MM.1S (cell line): ENCODE results near the gene CKLF.

Experiments
- EZH2phosphoT487 ChIP-seq: fragments of 300-600 bp; sonication (generic); IDR thresholded peaks from 2 replicates; pipeline ENCODE4 v1.6.1; 2018; ENCODE audit warnings: antibody characterized with exemption, low read length
- TF ChIP-seq, protein P1 (sequence below): fragments of 300-600 bp; sonication (generic); IDR thresholded peaks from 2 replicates; pipeline ENCODE4 v1.5.1; 2016; ENCODE audit warnings: antibody characterized with exemption, low read length, mixed read lengths

DNA sequence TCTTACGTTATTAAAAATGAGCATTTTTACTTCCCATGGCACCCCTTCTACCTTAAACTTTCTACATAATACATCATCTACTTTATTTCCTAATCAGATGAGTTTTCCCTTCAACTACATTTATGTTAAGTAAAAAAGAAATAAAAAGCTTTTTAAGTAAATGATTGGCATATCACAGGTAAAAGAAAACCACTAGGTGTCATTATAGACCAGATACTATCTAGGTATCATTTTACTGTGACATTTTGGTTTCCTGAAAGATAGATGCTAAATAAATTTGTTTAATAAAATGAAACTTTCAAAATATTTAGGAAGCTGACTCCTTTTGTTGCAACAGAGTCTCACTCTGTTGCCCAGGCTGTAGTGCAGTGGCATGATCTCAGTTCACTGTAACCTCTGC, 10.0 kb downstream of the CKLF start:
- TF ChIP-seq, protein P1, sequence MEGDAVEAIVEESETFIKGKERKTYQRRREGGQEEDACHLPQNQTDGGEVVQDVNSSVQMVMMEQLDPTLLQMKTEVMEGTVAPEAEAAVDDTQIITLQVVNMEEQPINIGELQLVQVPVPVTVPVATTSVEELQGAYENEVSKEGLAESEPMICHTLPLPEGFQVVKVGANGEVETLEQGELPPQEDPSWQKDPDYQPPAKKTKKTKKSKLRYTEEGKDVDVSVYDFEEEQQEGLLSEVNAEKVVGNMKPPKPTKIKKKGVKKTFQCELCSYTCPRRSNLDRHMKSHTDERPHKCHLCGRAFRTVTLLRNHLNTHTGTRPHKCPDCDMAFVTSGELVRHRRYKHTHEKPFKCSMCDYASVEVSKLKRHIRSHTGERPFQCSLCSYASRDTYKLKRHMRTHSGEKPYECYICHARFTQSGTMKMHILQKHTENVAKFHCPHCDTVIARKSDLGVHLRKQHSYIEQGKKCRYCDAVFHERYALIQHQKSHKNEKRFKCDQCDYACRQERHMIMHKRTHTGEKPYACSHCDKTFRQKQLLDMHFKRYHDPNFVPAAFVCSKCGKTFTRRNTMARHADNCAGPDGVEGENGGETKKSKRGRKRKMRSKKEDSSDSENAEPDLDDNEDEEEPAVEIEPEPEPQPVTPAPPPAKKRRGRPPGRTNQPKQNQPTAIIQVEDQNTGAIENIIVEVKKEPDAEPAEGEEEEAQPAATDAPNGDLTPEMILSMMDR, result peak; percentile 20; the same call in 1 of the 2 replicates
- no peak for TF ChIP-seq EZH2phosphoT487
